H1 (cell line): ENCODE measurements around the gene PPFIA4.

ENCODE experiments used
- BRCA1 ChIP-seq: IDR thresholded peaks from 2 replicates; pipeline ENCODE4 v1.6.1; 2012; ENCODE audit warnings: low read depth, low read length, improper control_type of control experiment
- CTBP2 ChIP-seq: IDR thresholded peaks from 2 replicates; pipeline ENCODE4 v1.7.0; 2011; ENCODE audit warnings: borderline replicate concordance, mild to moderate bottlenecking, moderate library complexity, mixed read lengths, low read length; ENCODE audit not compliant: insufficient read depth, insufficient read length
- EGR1 ChIP-seq: IDR thresholded peaks from 2 replicates; pipeline ENCODE4 v1.6.1; 2011; ENCODE audit warnings: low read depth, low read length, borderline replicate concordance
- EP300 ChIP-seq, 2 experiments: IDR thresholded peaks; 1 replicate in 1 of 2; 2 replicates in 1 of 2; pipeline ENCODE4 v1.6.1; 2011 to 2012; ENCODE audit warnings: low read depth in 2 of 2, low read length in 2 of 2, mild to moderate bottlenecking in 2 of 2, borderline replicate concordance in 1 of 2, inconsistent platforms in 1 of 2, moderate library complexity in 1 of 2
- GTF2F1 ChIP-seq: IDR thresholded peaks from 2 replicates; pipeline ENCODE4 v1.6.1; 2012; ENCODE audit warnings: low read depth, low read length, improper control_type of control experiment, borderline replicate concordance
- POLR2AphosphoS5 ChIP-seq: IDR thresholded peaks from 2 replicates; pipeline ENCODE4 v1.6.1; 2011; ENCODE audit warnings: low read depth, low read length
- SIN3A ChIP-seq, 2 experiments: IDR thresholded peaks in 1 of 2; conservative IDR thresholded peaks in 1 of 2; 2 replicates each; pipeline ENCODE4 v1.6.1; 2011 to 2012; ENCODE audit warnings: low read length in 2 of 2, improper control_type of control experiment in 1 of 2, low read depth in 1 of 2, mild to moderate bottlenecking in 1 of 2
- SP1 ChIP-seq: IDR thresholded peaks from 2 replicates; pipeline ENCODE4 v1.6.1; 2011; ENCODE audit warnings: low read depth, low read length
- SUZ12 ChIP-seq: fragments of 200-600 bp; sonication (generic); IDR thresholded peaks from 2 replicates; pipeline ENCODE4 v1.6.1; 2012; ENCODE audit warnings: mild to moderate bottlenecking, inconsistent platforms, low read length, moderate library complexity, mixed read lengths
- TAF1 ChIP-seq: IDR thresholded peaks from 2 replicates; pipeline ENCODE4 v1.6.1; 2011; ENCODE audit warnings: mild to moderate bottlenecking, low read depth, low read length
- TBP ChIP-seq: IDR thresholded peaks from 2 replicates; pipeline ENCODE4 v1.6.1; 2011; ENCODE audit warnings: low read depth, low read length, improper control_type of control experiment
- TEAD4 ChIP-seq: IDR thresholded peaks from 2 replicates; pipeline ENCODE4 v1.6.1; 2012; ENCODE audit warnings: low read depth, low read length, inconsistent platforms, mixed read lengths
- TF ChIP-seq, protein P1 (sequence below), 3 experiments: IDR thresholded peaks; 1 replicate in 2 of 3; 2 replicates in 1 of 3; pipeline versions ENCODE4 v1.5.1 to v1.6.1; 2011; ENCODE audit warnings: low read length in 3 of 3, mild to moderate bottlenecking in 3 of 3, inconsistent platforms in 2 of 3, low read depth in 1 of 3, moderate library complexity in 1 of 3; ENCODE audit not compliant: insufficient read depth in 1 of 3; ENCODE audit errors: control extremely low read depth in 1 of 3
- TF ChIP-seq, protein P2 (sequence below): IDR thresholded peaks from 2 replicates; pipeline ENCODE4 v1.6.1; 2011; ENCODE audit warnings: low read length, improper control_type of control experiment

DNA sequence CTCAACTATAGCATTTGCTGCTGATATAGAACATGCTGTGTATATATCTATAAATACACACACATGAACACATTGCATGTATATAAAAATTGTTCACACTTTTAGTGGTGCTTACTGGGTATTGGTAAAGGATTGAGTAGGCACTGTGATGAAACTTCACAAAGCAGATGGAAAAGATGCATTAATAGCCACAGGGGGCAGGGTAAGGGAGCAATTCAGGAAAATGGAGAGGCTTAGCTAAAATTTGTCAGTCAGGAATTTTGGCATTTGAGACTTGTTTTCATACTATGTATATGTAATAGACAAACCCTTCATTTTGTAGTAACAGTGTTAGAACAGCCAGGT, 633 bp upstream of the PPFIA4 start:
- TF ChIP-seq, protein P1, sequence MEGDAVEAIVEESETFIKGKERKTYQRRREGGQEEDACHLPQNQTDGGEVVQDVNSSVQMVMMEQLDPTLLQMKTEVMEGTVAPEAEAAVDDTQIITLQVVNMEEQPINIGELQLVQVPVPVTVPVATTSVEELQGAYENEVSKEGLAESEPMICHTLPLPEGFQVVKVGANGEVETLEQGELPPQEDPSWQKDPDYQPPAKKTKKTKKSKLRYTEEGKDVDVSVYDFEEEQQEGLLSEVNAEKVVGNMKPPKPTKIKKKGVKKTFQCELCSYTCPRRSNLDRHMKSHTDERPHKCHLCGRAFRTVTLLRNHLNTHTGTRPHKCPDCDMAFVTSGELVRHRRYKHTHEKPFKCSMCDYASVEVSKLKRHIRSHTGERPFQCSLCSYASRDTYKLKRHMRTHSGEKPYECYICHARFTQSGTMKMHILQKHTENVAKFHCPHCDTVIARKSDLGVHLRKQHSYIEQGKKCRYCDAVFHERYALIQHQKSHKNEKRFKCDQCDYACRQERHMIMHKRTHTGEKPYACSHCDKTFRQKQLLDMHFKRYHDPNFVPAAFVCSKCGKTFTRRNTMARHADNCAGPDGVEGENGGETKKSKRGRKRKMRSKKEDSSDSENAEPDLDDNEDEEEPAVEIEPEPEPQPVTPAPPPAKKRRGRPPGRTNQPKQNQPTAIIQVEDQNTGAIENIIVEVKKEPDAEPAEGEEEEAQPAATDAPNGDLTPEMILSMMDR (IDR thresholded peaks at IDR 0.05; ENCODE audit: control extremely low read depth in 1 of 3, insufficient read depth in 1 of 3, low read depth in 1 of 3, low read length in 3 of 3) = no peak
- TF ChIP-seq, protein P2, sequence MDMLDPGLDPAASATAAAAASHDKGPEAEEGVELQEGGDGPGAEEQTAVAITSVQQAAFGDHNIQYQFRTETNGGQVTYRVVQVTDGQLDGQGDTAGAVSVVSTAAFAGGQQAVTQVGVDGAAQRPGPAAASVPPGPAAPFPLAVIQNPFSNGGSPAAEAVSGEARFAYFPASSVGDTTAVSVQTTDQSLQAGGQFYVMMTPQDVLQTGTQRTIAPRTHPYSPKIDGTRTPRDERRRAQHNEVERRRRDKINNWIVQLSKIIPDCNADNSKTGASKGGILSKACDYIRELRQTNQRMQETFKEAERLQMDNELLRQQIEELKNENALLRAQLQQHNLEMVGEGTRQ = no peak
- TF ChIP-seq POLR2AphosphoS5 (no peak), SIN3A (conservative IDR thresholded peaks at IDR 0.05 in 1 of 2, IDR thresholded peaks at IDR 0.05 in 1 of 2; ENCODE audit: low read depth in 1 of 2, low read length in 2 of 2) (no peak), EGR1 (no peak), TEAD4 (no peak), SP1 (no peak), BRCA1 (no peak), EP300 (IDR thresholded peaks at IDR 0.05; ENCODE audit: borderline replicate concordance in 1 of 2, low read depth in 2 of 2, low read length in 2 of 2) (no peak), SUZ12 (no peak), GTF2F1 (no peak), TAF1 (no peak), CTBP2 (no peak), TBP (no peak)
